ENCODE results near the gene PTCD2. TPM values are rescaled to one million over a fixed set of nuclear protein-coding genes. Genes with fewer than 3 reads are reported as not detected.

Gene PTCD2
- total and polyA plus RNA-seq, 9 of the 15 experiments (the other 6 are each of a cell fraction or from before 2014, with no cell fraction given), result 11.9 to 28.5 (median 18.6) TPM

DNA sequence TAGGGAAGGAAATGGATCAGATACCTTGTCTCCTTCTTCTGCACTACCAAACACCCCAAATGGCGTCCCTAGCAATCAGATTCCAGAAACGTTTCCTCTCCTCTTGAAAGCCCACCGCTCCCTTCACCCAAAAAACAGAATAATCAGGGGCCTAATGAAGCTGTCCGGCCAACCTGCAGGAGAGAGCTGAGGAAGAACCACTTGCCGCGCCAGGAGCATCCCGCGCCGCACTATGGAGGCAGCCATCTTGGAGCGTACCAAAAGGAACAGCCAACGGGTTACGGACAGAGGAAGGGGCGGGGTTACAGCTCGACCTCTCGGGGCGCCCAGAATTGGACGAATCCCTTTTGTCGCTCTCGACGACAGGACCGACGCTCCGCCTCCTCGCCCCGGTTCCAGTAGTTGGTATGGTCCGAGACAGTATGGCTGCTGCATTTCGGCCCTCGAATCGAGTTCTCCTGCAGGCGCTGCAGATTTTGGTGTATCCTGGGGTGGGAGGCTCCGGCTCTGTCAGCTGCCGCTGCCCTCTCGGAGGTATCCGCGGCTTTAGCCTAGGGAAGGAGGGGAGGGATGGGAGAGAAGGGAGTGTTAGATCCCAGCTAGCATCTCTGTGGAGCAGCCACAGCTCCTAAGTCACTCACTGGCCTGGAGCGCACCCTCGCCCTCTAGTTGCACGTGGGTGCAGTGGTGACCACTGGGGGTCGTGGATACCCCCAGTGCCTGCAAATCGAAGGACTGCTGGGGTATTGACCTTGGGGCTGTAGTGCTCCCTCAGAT is at the start of gene PTCD2, which contains the start of gene MRPS27 (continued):
- TF ChIP-seq POLR3A (IDR thresholded peaks at IDR 0.05; ENCODE audit: borderline replicate concordance, extremely low read depth, insufficient read depth, insufficient read length), result peak; percentile 25
- peak; percentile 92 for TF ChIP-seq PHF8 (IDR thresholded peaks at IDR 0.05; ENCODE audit: borderline replicate concordance, low read length)
- TF ChIP-seq ZFP36 (IDR thresholded peaks at IDR 0.05; ENCODE audit: low read depth, low read length, partially characterized antibody), result peak; percentile 6
- TF ChIP-seq RB1 (IDR thresholded peaks at IDR 0.05; ENCODE audit: low read depth), result peak; percentile 71; the same call in 1 of the 2 replicates
- no peak for TF ChIP-seq KLF1 (tag; IDR thresholded peaks at IDR 0.05)
- no peak for TF ChIP-seq GATAD2B (IDR thresholded peaks at IDR 0.05; ENCODE audit: borderline replicate concordance)
- TF ChIP-seq, protein P1, sequence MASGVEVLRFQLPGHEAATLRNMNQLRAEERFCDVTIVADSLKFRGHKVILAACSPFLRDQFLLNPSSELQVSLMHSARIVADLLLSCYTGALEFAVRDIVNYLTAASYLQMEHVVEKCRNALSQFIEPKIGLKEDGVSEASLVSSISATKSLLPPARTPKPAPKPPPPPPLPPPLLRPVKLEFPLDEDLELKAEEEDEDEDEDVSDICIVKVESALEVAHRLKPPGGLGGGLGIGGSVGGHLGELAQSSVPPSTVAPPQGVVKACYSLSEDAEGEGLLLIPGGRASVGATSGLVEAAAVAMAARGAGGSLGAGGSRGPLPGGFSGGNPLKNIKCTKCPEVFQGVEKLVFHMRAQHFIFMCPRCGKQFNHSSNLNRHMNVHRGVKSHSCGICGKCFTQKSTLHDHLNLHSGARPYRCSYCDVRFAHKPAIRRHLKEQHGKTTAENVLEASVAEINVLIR (CRISPR knock-in tag; IDR thresholded peaks at IDR 0.05), result peak; percentile 76
- TF ChIP-seq NEUROD1 (IDR thresholded peaks at IDR 0.05; ENCODE audit: borderline replicate concordance, low read depth, low read length, partially characterized antibody), result peak; percentile 58
- TF ChIP-seq L3MBTL2 (IDR thresholded peaks at IDR 0.05), result peak; percentile 95
- TF ChIP-seq, protein P2, sequence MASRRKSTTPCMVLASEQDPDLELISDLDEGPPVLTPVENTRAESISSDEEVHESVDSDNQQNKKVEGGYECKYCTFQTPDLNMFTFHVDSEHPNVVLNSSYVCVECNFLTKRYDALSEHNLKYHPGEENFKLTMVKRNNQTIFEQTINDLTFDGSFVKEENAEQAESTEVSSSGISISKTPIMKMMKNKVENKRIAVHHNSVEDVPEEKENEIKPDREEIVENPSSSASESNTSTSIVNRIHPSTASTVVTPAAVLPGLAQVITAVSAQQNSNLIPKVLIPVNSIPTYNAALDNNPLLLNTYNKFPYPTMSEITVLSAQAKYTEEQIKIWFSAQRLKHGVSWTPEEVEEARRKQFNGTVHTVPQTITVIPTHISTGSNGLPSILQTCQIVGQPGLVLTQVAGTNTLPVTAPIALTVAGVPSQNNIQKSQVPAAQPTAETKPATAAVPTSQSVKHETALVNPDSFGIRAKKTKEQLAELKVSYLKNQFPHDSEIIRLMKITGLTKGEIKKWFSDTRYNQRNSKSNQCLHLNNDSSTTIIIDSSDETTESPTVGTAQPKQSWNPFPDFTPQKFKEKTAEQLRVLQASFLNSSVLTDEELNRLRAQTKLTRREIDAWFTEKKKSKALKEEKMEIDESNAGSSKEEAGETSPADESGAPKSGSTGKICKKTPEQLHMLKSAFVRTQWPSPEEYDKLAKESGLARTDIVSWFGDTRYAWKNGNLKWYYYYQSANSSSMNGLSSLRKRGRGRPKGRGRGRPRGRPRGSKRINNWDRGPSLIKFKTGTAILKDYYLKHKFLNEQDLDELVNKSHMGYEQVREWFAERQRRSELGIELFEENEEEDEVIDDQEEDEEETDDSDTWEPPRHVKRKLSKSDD (conservative IDR thresholded peaks at IDR 0.05; ENCODE audit: low read length), result 0 out of 2 replicates have a peak, but pooled peaks have one; percentile 76
- no peak for TF ChIP-seq TAF15 (IDR thresholded peaks at IDR 0.05; ENCODE audit: low read depth, low read length)
- peak; percentile 99 for TF ChIP-seq PRDM10 (IDR thresholded peaks at IDR 0.05; ENCODE audit: partially characterized antibody)
- TF ChIP-seq, protein P3, sequence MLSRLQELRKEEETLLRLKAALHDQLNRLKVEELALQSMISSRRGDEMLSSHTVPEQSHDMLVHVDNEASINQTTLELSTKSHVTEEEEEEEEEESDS (CRISPR knock-in tag; IDR thresholded peaks at IDR 0.05), result no peak
- peak; percentile 92 for TF ChIP-seq POLR2G (IDR thresholded peaks at IDR 0.05; ENCODE audit: low read depth, low read length)
- TF ChIP-seq CEBPB (tag; IDR thresholded peaks at IDR 0.05), result no peak
- TF ChIP-seq, protein P4, sequence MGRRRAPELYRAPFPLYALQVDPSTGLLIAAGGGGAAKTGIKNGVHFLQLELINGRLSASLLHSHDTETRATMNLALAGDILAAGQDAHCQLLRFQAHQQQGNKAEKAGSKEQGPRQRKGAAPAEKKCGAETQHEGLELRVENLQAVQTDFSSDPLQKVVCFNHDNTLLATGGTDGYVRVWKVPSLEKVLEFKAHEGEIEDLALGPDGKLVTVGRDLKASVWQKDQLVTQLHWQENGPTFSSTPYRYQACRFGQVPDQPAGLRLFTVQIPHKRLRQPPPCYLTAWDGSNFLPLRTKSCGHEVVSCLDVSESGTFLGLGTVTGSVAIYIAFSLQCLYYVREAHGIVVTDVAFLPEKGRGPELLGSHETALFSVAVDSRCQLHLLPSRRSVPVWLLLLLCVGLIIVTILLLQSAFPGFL (CRISPR knock-in tag; IDR thresholded peaks at IDR 0.05), result no peak
- no peak for TF ChIP-seq RFX7 (CRISPR knock-in tag; IDR thresholded peaks at IDR 0.05)
- peak; percentile 89 for TF ChIP-seq BHLHE40 (IDR thresholded peaks at IDR 0.05; ENCODE audit: low read length)
